ENCODE results near the gene CRYGB. TPM values are rescaled to one million over a fixed set of nuclear protein-coding genes. Genes with fewer than 3 reads are reported as not detected.
"Not testable (repeated sequence)": the region's sequence is repeated elsewhere in the genome, so short reads cannot be mapped to it uniquely, and the experiment has no call there.

Gene CRYGB
- polyA plus RNA-seq, 4 donors, result not detected

DNA sequence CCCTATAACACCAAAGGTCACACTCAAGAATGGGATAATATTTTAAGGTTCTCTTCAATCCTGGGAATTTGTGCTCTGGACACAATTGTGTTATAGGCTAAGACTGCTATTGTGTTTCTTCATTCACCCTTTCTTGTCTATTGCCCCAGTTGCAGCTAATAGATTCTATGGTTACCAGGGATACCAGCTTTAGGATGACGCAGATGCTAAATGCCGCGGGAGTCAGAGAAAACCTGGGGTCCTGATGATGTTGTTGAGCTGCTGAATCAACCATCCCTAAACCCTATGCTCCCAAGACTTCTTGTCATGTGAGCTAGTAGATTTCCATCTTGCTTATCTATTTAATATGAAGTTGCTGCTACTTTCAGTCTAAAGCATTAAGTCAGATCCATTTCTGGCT, 27.0 kb downstream of the CRYGB start:
- DNase-seq (ENCODE audit: low read depth in 4 of 4, low spot score in 2 of 4), result no peak

GRCh38 chr2:208117390-208117789, 28.6 kb downstream of the CRYGB start:
- DNase-seq (ENCODE audit: low read depth in 4 of 4, low spot score in 2 of 4), result not testable (repeated sequence)

DNA sequence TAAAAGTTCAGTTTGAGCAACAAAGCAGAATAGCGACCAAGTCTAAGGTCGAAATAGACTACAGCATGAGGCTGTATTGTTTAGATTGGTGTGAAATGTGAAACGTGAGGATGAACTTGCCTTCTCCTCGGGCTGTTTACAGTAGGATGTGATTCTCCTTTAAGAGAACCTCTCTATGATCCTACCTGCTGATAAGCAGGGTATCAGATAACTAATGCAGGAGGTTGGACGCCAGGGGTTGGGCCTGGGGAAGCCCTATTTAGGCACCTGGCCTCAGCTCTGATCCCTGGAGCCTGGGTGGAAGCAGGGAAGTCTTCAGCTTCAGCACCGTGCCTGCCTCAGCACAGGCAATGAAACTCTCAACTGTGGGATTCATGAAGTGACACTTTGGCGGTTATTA, 33.0 kb downstream of the CRYGB start:
- no peak for DNase-seq (ENCODE audit: low read depth in 4 of 4, low spot score in 2 of 4)

GRCh38 chr2:208112273-208112745, 33.6 kb downstream of the CRYGB start:
- DNase-seq (ENCODE audit: low read depth in 4 of 4, low spot score in 2 of 4), result not testable (repeated sequence)

DNA sequence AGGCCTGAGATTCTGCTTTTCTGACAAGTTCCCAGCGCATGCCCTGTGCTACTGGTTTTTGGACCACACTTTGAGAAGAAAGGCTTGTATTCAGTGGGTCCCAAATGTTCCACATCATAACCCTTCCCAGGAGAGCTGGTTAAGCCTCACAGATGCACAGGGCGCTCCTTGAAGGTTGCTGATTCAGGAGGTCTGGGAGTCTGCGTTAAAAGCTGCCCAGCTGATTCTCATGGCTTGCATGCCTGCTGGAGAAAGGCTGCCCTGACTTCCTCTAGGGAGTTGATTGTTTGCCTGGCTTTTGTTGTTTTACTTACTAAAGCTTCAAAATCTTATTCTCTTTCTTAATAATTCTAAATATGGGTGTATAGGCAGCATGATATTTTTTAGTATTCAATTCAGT, 42.3 kb downstream of the CRYGB start:
- DNase-seq (ENCODE audit: low read depth in 4 of 4, low spot score in 2 of 4), result no peak

GRCh38 chr2:208101716-208102631, 44.0 kb downstream of the CRYGB start:
- no peak for DNase-seq (ENCODE audit: low read depth in 4 of 4, low spot score in 2 of 4)

DNA sequence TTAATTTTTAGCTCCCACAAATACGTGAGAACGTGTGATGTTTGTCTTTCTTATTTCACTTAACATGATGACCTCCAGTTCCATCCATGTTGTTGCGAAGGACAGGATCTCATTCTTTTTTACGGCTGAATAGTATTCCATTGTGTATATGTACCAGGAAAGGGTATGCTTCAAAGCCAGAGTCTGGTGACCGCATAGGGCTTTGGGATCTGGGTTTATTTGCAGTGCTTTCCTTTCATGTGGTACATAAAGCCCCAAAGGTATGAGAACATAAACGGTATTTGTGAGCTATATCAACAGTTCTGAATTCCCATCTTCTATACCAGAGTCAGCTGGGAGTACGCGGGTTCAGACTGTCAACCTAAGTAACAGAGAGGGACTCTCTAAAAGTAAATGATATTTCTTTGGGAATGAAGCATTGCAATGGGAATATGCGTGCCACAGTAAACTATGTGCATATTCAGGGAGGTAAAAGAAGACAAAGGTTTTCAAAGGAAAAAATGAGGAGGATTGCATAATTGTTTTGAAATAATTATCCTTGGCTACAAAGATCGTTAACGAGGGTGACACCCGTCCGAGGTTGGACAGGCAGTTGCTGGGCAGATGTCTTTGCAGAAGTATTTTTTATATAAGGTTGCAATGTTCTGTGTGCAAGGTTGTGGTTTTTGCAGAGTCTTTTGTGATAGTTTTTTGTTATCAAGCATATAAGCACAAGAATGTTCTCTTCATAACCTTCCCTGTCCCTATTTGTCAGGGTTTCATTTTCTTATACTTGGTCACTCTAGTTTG, 46.1 kb downstream of the CRYGB start:
- no peak for DNase-seq (ENCODE audit: low read depth in 4 of 4, low spot score in 2 of 4)

- DNase-seq (ENCODE audit: low read depth in 4 of 4, low spot score in 2 of 4), result not testable (repeated sequence)
Measured at GRCh38 chr2:208098701-208099100, 47.3 kb downstream of the CRYGB start.

- DNase-seq (ENCODE audit: low read depth in 4 of 4, low spot score in 2 of 4), result no peak
Measured at GRCh38 chr2:208098267-208098666, 47.7 kb downstream of the CRYGB start.

DNA sequence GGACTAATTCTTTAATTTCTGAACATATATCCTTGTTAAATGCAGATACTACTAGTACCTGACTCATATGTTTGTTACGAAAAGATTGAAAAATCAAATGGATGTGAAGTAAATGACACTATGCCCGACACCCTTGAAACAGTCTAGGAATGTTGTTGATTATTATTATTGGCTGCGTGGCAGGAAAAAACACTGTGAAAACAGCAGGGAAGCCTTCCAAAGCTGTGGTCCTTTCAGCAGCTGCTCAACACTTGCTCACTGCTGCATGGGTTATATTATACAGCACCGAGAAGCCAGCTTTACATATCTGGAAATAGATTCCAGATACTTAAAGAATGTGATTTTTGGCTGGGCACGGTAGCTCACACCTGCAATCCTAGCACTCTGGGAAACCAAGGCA, 48.2 kb downstream of the CRYGB start:
- DNase-seq (ENCODE audit: low read depth in 4 of 4, low spot score in 2 of 4), result no peak

- no peak for DNase-seq (ENCODE audit: low read depth in 4 of 4, low spot score in 2 of 4)
Measured at GRCh38 chr2:208097313-208097712, 48.6 kb downstream of the CRYGB start.

GRCh38 chr2:208096080-208096479, 49.9 kb downstream of the CRYGB start:
- no peak for DNase-seq (ENCODE audit: low read depth in 4 of 4, low spot score in 2 of 4)

- no peak for DNase-seq (ENCODE audit: low read depth in 4 of 4, low spot score in 2 of 4)
Measured at GRCh38 chr2:208093128-208093527, 52.8 kb downstream of the CRYGB start.

Other genes starting within 250 kb of the CRYGB start
- gene PLEKHM3, start 120.6 kb downstream of the CRYGB start, polyA plus RNA-seq (ENCODE audit: insufficient read length in 4 of 4), result 10 to 100 TPM; 12.2 to 15.3 (median 13.4) TPM
- not detected for gene CRYGD, start 21.6 kb downstream of the CRYGB start, polyA plus RNA-seq (ENCODE audit: insufficient read length in 4 of 4)
- not detected for gene CRYGC, start 16.3 kb downstream of the CRYGB start, polyA plus RNA-seq (ENCODE audit: insufficient read length in 4 of 4)
- gene CRYGA, start 17.4 kb upstream of the CRYGB start, polyA plus RNA-seq (ENCODE audit: insufficient read length in 4 of 4), result not detected
- under 1 TPM in 3 of 4 donors, not detected in 1; 0.27 to 0.33 (median 0.33) TPM for gene C2orf80, start 43.9 kb upstream of the CRYGB start, polyA plus RNA-seq (ENCODE audit: insufficient read length in 4 of 4)
- 100 to 1,000 TPM in 1 of 4 donors, 10 to 100 TPM in 3; 77.2 to 110 (median 97.6) TPM for gene IDH1, start 108.9 kb upstream of the CRYGB start, polyA plus RNA-seq (ENCODE audit: insufficient read length in 4 of 4)
- 10 to 100 TPM; 20.7 to 31.8 (median 25.1) TPM for gene PIKFYVE, start 120.1 kb upstream of the CRYGB start, polyA plus RNA-seq (ENCODE audit: insufficient read length in 4 of 4)